Measurements from ENCODE around the gene TSC2.
"Not testable (repeated sequence)": the region's sequence is repeated elsewhere in the genome, so short reads cannot be mapped to it uniquely, and the experiment has no call there.

Gene TSC2

DNA sequence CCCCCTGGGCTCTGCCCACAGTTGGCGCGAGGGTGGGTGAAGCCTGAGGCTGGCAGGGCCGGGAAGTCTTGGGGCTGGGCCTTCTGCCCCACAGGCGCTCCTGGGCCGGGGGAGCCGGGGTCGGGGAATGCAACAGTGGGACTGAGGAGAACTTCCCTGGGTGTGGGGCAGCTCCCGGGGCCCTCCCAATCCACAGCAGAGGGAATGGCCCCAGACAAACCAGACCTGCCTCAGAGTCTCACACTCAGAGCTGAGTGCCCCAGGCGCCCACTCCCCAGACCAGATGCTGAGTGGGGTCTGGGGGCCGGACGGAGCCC is 76.5 kb downstream of the TSC2 start:
- DNase-seq: not testable (repeated sequence)

DNA sequence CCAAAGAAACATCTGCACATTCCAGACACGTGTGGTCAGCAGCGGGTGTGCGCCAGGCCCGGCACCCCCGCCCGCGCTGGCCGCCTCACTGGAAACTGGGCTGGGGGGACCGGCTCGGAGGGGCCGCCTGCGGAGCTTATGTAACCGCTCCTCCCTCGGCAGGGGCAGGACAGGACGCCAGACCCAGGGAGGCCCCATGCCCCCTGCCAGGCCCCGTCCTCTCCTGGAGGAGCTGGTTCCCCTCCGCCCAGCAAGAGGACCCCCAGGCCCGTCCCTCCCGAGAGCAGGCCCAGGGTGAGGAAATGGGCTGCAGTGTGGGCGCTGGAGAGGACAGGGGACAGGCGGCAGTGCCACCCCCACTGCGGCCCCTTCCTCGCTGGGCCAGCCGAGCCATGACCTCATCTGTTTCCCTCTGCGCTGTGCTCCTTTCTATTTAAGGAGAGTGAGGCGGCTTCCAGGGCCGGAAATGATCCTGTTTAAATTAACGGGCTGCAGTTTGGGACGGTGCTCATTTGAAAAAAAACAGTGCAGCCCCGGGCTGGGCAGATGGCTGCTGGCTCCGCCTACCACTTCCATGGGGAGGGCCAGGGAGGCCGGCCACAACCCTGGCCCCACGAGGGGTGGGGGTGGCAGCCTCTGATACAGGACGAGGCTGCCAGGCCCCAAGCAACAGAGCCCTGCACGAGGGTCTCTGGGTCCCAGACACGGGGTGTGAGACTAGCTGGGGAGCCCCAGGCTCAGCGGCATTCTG is 77.1 kb downstream of the TSC2 start:
- peak; percentile 44 to 62 (median 52) for DNase-seq

DNA sequence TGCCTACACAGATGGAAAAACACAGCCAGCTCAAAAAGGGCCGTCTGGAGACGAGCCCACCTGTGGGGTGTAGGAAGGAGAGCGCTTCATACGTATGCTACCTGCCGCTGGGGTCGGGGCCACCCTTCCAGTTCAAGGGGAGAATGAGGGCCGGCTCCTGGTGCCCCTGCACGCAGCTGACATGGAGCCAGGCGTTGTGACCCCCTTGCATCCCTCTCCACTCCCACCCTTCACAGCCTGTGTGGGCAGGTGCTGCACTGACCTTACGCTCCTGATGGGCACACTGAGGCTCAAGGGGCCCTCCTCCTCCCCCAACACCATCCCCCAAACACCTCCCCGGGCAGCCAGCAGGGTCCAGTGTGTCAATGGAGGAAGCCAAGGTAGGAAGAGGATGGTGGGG is 77.8 kb downstream of the TSC2 start:
- not testable (repeated sequence) for DNase-seq

DNA sequence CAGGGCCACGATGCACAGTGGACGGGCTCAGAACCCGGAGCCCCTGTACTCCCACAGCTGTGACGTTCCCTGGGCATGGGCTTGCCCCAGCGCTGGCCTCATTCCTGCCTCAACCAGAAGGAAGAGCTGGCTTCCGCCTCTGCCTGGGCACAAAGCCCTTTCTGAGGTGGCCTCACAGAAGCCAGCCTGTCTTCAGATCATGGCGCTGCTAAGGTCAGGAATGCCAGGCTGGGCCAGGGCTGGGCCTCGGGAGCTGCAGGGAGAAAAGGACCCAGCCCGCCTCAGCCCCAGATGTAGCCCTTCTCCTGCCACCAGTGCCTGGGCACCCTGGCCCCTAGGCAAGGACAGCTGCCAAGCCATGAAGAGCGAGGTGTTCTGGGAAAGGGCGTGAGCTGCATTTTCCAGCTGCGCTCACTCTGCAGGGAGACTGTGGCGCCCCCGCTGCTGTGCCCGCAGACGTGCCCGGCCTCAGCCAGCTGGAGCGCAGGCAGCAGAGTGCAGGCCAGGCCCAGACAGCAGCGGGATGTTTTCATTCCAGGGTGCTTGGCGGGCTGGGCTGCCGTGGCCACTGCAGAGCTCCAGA is 78.5 kb downstream of the TSC2 start:
- DNase-seq: not testable (repeated sequence)

DNA sequence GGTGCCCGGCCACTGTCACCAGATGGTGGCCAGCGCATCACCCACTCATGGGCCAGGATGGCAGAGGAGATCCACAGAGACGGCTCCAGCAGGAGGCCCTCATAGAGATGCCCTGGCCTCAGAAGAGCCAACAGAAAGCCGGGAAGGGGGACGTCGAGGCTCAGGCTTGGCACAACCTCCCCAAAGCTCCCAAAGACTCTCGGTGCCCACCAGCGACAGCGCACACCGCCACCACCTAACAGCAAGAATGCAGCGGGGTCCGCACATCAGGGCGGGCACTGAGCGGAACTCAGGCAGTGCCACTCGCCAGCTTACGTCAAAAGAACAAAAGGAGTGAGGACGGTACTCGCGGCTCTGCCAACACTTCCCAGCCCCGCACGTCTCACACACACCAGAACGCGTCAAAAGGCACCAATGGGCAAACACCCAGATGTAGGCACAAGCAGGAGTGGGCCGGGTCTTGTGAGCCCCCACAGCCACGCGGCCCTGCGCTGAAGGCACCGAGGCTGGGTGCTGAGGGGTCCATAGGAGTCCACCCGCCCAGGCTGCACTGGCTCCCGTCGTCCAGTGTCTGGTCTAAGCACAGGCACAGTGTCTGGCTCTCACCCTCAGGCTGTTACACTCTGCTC is 79.3 kb downstream of the TSC2 start:
- not testable (repeated sequence) for DNase-seq

DNA sequence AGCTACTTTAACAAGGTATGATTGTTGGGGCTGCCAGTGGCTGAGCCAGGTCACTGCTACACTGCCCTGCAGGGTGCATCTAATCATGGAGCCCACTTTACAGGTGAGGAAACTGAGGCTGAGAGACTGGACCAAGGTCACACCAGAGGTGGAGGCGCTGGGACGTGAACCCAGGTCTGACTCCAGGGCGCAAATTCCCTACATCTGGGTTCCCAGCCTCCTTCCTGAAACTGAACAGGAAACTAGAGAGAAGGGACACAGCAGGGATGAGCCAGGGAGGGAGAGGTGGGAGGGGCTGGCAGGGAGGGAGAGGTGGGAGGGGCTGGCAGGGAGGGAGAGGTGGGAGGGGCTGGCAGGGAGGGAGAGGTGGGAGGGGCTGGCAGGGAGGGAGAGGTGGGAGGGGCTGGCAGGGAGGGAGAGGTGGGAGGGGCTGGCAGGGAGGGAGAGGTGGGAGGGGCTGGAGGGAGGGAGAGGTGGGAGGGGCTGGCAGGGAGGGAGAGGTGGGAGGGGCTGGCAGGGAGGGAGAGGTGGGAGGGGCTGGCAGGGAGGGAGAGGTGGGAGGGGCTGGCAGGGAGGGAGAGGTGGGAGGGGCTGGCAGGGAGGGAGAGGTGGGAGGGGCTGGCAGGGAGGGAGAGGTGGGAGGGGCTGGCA is 80.0 kb downstream of the TSC2 start:
- not testable (repeated sequence) for DNase-seq

DNA sequence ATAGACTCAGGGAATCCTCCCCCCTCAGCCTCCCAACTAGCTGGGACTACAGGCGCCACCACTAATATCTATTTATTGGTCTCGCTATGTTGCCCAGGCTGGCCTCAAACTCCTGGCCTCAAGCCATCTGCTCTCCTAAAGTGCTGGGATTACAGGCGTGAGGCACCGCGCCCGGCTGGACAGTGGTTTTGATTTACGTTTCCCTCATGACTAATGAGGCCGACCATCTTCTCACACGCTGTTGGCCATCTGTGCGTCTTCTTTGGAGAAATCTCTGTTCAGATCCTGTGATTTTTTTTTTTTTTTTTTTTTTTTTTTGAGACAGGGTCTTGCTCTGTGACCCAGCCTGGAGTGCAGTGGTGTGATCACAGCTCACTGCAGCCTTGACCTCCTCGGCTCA is 81.5 kb downstream of the TSC2 start:
- DNase-seq: not testable (repeated sequence)

DNA sequence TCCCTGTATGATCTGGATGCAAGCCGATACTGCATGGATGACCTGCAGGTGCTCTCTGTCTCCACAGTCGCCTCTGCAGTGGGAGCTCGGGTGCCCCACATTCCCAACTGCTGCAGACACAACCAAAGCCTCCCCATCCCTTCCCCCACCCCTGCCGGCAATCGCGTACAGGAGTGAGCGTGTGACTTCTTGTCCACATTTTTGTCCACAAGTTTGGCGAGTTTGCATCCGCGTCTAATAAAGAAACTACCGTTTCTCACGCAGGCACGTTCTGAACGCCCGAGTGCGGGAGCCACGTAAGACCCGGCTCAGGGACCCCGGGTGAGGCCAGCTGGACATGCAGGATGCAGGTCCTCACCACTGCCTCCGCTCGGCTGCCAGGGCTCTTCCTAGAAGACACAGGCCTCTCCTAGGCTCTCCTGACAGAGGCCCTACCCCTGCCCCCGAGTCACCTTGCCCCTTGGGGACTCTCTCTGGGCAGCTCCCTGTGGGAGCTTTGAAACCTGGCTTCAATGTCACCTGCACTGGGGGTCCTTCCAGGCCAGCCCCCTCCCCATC is 82.2 kb downstream of the TSC2 start:
- DNase-seq: not testable (repeated sequence)

DNA sequence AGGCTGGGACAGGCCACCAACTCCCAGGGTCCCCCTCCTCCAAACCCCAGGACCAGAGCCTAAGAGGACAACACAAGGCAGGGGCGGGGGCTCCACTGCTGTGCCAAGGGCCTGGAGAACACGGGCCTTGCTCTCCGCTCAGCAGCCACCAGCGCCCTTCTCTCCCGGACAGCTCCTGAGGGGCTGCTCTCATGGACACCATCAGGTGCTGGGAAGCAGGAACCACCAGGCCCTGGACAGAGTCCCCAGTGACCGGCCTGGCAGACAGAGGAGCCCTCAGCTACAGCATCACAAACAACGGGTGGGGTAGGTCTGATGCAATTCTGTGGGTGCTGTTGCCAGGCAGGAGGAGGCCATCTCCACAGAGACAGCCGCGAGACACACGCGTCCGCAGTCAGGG is 86.0 kb downstream of the TSC2 start:
- DNase-seq: not testable (repeated sequence)

DNA sequence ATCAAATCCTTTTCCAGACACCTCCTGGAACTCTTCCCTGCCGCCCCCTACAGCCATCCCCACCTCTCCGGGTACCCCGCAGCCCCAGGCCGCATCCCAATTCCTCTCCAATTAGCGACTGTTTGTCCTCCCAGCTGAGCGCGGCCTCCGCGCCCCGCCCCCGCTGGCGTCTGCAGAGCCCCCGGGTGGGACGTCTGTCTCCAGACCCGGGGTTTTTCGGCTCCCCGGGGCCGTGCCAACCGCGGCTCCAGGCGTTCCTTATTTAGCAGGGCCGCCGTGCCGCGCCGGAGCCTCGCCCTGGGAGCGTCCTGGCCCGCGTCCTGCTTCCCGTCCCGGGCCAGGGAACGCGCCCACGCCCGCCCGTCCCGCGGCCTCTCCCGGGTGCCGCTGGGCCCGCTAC is 87.3 kb downstream of the TSC2 start:
- DNase-seq: peak in 1 of 3 donors; percentile 56

DNA sequence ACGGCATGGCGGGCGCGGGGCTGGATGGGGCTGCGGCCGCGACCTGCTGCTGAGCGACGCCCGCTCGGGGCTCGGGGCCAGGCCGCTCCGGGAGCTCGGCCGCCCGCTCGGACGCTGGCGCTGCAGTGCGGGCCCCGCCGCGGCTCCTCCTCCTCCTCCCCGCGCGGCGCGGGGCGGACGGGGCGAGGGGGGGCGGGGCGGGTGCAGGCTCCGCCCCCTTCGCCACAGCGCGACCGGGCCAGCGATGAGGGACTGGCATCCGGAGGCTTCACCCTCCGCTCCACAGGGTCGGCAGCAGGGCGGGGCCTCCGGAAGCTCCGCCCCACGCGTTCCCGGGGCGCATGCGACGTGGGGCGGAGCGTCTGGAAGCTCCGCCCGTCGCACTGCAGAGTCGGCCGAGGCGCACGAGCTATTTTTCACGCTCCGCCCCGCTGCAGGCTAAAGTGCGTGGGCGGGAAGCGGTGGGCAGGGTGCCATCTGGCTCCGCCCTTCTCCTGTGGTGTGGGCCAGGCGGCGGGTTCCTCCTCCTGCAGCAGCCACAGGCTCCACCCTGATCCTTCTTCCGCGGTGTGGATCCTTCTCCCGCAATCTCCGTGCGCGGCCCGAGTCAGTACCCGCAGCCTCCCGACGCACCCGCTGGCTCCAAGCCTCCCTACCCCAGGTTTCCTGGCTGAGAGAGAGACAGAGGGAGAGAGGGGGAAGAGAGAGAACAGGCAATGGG is 88.1 kb downstream of the TSC2 start, which contains the start of gene PKD1:
Gene PKD1, minus strand, starts transcription at position 129 of the 721 bp plus-strand sequence. CDS start 209 bp downstream, outside the sequence.
- peak; percentile 93 to 95 (median 95) for DNase-seq
